Fibroblast of lung (primary cell): Measurements from ENCODE around the gene GRAMD1A. TPM values are rescaled to one million over a fixed set of nuclear protein-coding genes. Genes with fewer than 3 reads are reported as not detected.

Source experiments
- DNase-seq, 2 donors: peaks; one replicate each; pipeline versions ENCODE4 v3.0.0 to v3.0.0-alpha.2; 2010; ENCODE audit warnings: low read depth in 2 of 2
- H2AFZ ChIP-seq: 2 replicates; pipeline ENCODE4 v1.5.1; 2012; ENCODE audit warnings: low read length, control low read depth, inconsistent platforms
- H3K27ac ChIP-seq: 2 replicates; pipeline ENCODE4 v1.5.1; 2011; ENCODE audit warnings: low read length, control low read depth; ENCODE audit not compliant: insufficient read depth
- H3K27me3 ChIP-seq: 2 replicates; pipeline ENCODE4 v1.5.1; 2011; ENCODE audit warnings: mild to moderate bottlenecking, low read length; ENCODE audit not compliant: control insufficient read depth, insufficient read depth
- H3K36me3 ChIP-seq: 2 replicates; pipeline ENCODE4 v1.5.1; 2011; ENCODE audit warnings: low read length; ENCODE audit not compliant: control insufficient read depth, insufficient read depth
- H3K4me1 ChIP-seq: 2 replicates; pipeline ENCODE4 v1.5.1; 2011; ENCODE audit warnings: low read length; ENCODE audit not compliant: control insufficient read depth, insufficient read depth; ENCODE audit errors: extremely low read depth
- H3K4me2 ChIP-seq: 2 replicates; pipeline ENCODE4 v1.5.1; 2011; ENCODE audit warnings: low read length, control low read depth; ENCODE audit not compliant: insufficient read depth; ENCODE audit errors: extremely low read depth
- H3K4me3 ChIP-seq, 4 experiments: fragments of 200-600 bp in 1 of 4; sonication (generic) in 1 of 4; replicated peaks in 1 of 4; 2 replicates each; pipeline ENCODE4 v1.5.1; 2011 to 2016; ENCODE audit warnings: low read length in 4 of 4, low read depth in 3 of 4, mild to moderate bottlenecking in 3 of 4, control low read depth in 2 of 4, inconsistent platforms in 1 of 4, mixed read lengths in 1 of 4; ENCODE audit not compliant: insufficient read depth in 1 of 4; ENCODE audit errors: control extremely low read depth in 1 of 4
- H3K79me2 ChIP-seq: 2 replicates; pipeline ENCODE4 v1.5.1; 2012; ENCODE audit warnings: mild to moderate bottlenecking, low read length, inconsistent platforms; ENCODE audit not compliant: control insufficient read depth, insufficient read depth
- H3K9ac ChIP-seq: 2 replicates; pipeline ENCODE4 v1.5.1; 2011; ENCODE audit warnings: mild to moderate bottlenecking, low read length, control low read depth; ENCODE audit not compliant: insufficient read depth
- H3K9me3 ChIP-seq: 2 replicates; pipeline ENCODE4 v1.5.1; 2012; ENCODE audit warnings: low read depth, low read length; ENCODE audit not compliant: control insufficient read depth, insufficient read depth
- H4K20me1 ChIP-seq: 2 replicates; pipeline ENCODE4 v1.5.1; 2011; ENCODE audit warnings: low read length; ENCODE audit not compliant: control insufficient read depth, insufficient read depth; ENCODE audit errors: extremely low read depth
- CTCF ChIP-seq, 2 donors: IDR thresholded peaks in 1 of 2; conservative IDR thresholded peaks in 1 of 2; 1 replicate in 1 of 2; 2 replicates in 1 of 2; pipeline ENCODE4 v1.5.1; 2011 to 2012; ENCODE audit warnings: low read length in 2 of 2, control low read depth in 1 of 2, inconsistent platforms in 1 of 2, low read depth in 1 of 2, mild to moderate bottlenecking in 1 of 2
- EZH2 ChIP-seq: IDR thresholded peaks from 2 replicates; pipeline ENCODE4 v1.5.1; 2012; ENCODE audit warnings: low read length, control low read depth, mild to moderate bottlenecking; ENCODE audit errors: missing control alignments
- polyA plus RNA-seq, 2 donors: library from polyadenylated mRNA; depleted of rRNA in 1 of 2; stranded (reverse) in 1 of 2; unstranded in 1 of 2; fragments of >200 nt; gene quantifications; 2 replicates each; pipeline ENCODE4 v1.2.1, GENCODE V29; 2011 to 2012; ENCODE audit warnings: missing spikeins in 1 of 2
- total RNA-seq: library from RNA; depleted of rRNA; stranded (reverse); fragments of >200 nt; gene quantifications from 2 replicates; pipeline ENCODE4 v1.2.1, GENCODE V29; 2014

The GRAMD1A gene
- total and polyA plus RNA-seq, 2 donors (not counting 1 experiment from before 2014, with no cell fraction given), result 21.4 to 24.4 TPM

- Histone ChIP-seq H4K20me1 (no peaks in the 10 kb centered on the region), H3K36me3 (peaks cover 32% of the 10 kb centered on the region), H3K27ac (no peak overlapping the region), H3K4me2 (no peak overlapping the region), H2AFZ (no peak overlapping the region), H3K4me3 (no peak overlapping the region), H3K9ac (no peak overlapping the region), H3K9me3 (no peaks in the 10 kb centered on the region), H3K4me1 (peaks cover 3% of the 10 kb centered on the region), H3K27me3 (no peaks in the 10 kb centered on the region), H3K79me2 (peaks cover under 1% of the 10 kb centered on the region)
- TF ChIP-seq CTCF (conservative IDR thresholded peaks at IDR 0.05 in 1 of 2, IDR thresholded peaks at IDR 0.05 in 1 of 2; ENCODE audit: low read depth in 1 of 2, low read length in 2 of 2), result no peak
- no peak for TF ChIP-seq EZH2
- DNase-seq, result no peak
Observed at GRCh38 chr19:35011737-35012682, 11.9 kb downstream of the GRAMD1A start.

GRCh38 chr19:35013041-35013819, 13.1 kb downstream of the GRAMD1A start:
- peak; percentile 47 to 58 for DNase-seq
- no peaks in the 10 kb centered on the region for H3K27me3 ChIP-seq
- H3K4me2 ChIP-seq, result no peak overlapping the region
- peak overlapping the region; percentile 14 for H3K27ac ChIP-seq
- no peaks in the 10 kb centered on the region for H3K9me3 ChIP-seq
- H3K4me3 ChIP-seq, result no peak overlapping the region
- H2AFZ ChIP-seq, result no peak overlapping the region
- peaks cover 3% of the 10 kb centered on the region for H3K4me1 ChIP-seq
- no peaks in the 10 kb centered on the region for H3K79me2 ChIP-seq
- no peaks in the 10 kb centered on the region for H4K20me1 ChIP-seq
- H3K36me3 ChIP-seq, result peaks cover 32% of the 10 kb centered on the region
- peak; percentile 92 for TF ChIP-seq CTCF (conservative IDR thresholded peaks at IDR 0.05 in 1 of 2, IDR thresholded peaks at IDR 0.05 in 1 of 2; ENCODE audit: low read depth in 1 of 2, low read length in 2 of 2)
- TF ChIP-seq EZH2, result no peak
- no peak overlapping the region for H3K9ac ChIP-seq
